Embryonic facial prominence (tissue), 1 donor: ENCODE measurements around the gene STARD13.

Experiments used
- DNase-seq: peaks from one replicate; pipeline ENCODE4 v3.0.0-alpha.2; 2016; ENCODE audit errors: extremely low spot score

The STARD13 gene

GRCh38 chr13:33087091-33087490 is 198.5 kb downstream of the STARD13 start:
- DNase-seq, result no peak

GRCh38 chr13:33083054-33083453 is 202.5 kb downstream of the STARD13 start:
- no peak for DNase-seq

GRCh38 chr13:33081666-33082065 is 203.9 kb downstream of the STARD13 start:
- DNase-seq, result no peak

GRCh38 chr13:33080972-33081590 is 204.5 kb downstream of the STARD13 start:
- DNase-seq, result no peak

GRCh38 chr13:33079960-33080359 is 205.6 kb downstream of the STARD13 start:
- DNase-seq, result no peak

GRCh38 chr13:33078263-33078662 is 207.3 kb downstream of the STARD13 start:
- no peak for DNase-seq

- no peak for DNase-seq
Observed at GRCh38 chr13:33076001-33076992, 209.3 kb downstream of the STARD13 start.

GRCh38 chr13:33073338-33073737 is 212.2 kb downstream of the STARD13 start:
- no peak for DNase-seq

GRCh38 chr13:33072759-33073158 is 212.8 kb downstream of the STARD13 start:
- DNase-seq, result no peak

GRCh38 chr13:33072282-33072681 is 213.3 kb downstream of the STARD13 start:
- DNase-seq, result no peak

GRCh38 chr13:33070713-33071112 is 214.8 kb downstream of the STARD13 start:
- no peak for DNase-seq

- no peak for DNase-seq
Observed at GRCh38 chr13:33069365-33069764, 216.2 kb downstream of the STARD13 start.

GRCh38 chr13:33066329-33066728 is 219.2 kb downstream of the STARD13 start:
- DNase-seq, result no peak

GRCh38 chr13:33060815-33061214 is 224.7 kb downstream of the STARD13 start:
- DNase-seq, result no peak

- DNase-seq, result no peak
Observed at GRCh38 chr13:33058776-33059327, 226.7 kb downstream of the STARD13 start.

GRCh38 chr13:33057019-33057780 is 228.4 kb downstream of the STARD13 start:
- DNase-seq, result no peak

GRCh38 chr13:33053397-33054066 is 232.0 kb downstream of the STARD13 start:
- no peak for DNase-seq
